ENCODE data around the gene APOO.

The APOO gene

DNA sequence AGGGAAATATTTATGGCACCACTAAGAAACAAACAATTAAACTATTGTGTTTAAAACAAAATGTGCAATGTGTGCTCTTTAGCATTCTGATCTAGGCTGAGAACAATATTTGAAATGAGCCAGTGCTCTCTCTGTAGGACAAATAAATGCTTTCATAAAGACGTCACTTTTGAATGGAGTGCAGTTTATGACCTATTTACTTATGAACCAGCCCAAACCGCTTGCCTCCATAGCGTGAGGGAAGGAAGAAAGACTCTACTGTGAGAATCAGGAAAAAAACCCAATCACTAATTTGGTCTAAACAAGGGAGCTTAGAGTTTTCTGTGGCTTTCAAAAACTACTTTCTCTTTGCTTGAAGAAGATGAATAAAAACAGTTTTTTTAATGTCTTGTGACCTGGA lies 85.3 kb downstream of the APOO start:
- no peaks in the 10 kb centered on the region for H3K9me3 ChIP-seq
- H3K4me3 ChIP-seq: no peak overlapping the region
- H3K4me1 ChIP-seq: no peaks in the 10 kb centered on the region
- no peak overlapping the region for H3K27ac ChIP-seq
- intact Hi-C loops (cut with DNase I; ENCODE audit: low total_unique reads): no loop called here
- no peak for TF ChIP-seq CTCF (IDR thresholded peaks at IDR 0.05)
- H3K36me3 ChIP-seq: no peaks in the 10 kb centered on the region
- H3K27me3 ChIP-seq: no peaks in the 10 kb centered on the region
- DNase-seq: no peak

DNA sequence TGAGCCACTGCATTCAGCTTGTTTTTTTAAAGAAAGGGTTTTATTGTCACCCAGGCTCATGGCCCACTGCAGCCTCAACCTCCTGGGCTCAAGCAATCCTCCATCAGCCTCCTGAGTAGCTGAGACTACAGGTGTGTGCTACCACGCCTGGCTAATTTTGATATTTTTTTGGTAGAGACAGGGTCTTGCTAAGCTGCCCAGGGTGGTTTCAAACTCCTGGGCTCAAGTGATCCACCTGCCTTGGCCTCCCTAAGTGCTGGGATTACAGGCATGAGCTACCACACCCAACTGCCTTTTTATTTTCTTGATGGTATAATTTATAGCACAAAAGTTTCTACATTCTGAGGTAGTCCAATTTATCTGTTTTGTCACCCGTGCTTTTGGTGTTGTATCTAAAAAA lies 85.9 kb downstream of the APOO start:
- intact Hi-C loops (cut with DNase I; ENCODE audit: low total_unique reads): no loop called here
- Histone ChIP-seq H3K27ac (no peak overlapping the region), H3K4me3 (no peak overlapping the region)

DNA sequence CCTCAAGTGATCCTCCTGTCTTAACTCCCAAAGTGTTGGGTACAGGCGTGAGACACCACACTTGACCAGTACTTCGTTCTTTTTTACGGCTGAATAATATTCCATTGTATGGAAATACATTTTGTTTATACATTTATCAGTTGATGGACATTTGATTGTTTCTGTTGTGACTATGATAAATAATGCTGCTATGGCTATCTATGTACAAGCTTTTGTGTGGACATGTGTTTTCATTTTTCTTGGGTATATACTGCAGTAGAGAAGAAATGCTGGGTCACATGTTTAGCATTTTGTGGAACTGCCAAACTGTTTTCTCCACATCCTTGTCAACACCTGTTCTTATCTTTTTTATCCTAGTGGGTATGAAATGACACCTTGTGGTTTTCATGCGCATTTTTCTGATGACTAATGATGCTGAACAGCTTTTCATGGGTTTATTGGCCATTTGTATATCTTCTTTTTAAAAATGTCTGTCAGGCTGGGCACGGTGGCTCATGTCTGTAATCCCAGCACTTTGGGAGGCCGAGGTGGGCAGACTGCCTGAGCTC lies 87.4 kb downstream of the APOO start:
- no peaks in the 10 kb centered on the region for H3K4me1 ChIP-seq
- no peaks in the 10 kb centered on the region for H3K36me3 ChIP-seq
- H3K27me3 ChIP-seq: no peaks in the 10 kb centered on the region
- H3K4me3 ChIP-seq: no peak overlapping the region
- no peaks in the 10 kb centered on the region for H3K9me3 ChIP-seq
- no peak overlapping the region for H3K27ac ChIP-seq
- DNase-seq: no peak
- TF ChIP-seq CTCF (IDR thresholded peaks at IDR 0.05): no peak
- intact Hi-C loops (cut with DNase I; ENCODE audit: low total_unique reads): no loop called here

More for the DNA sequence above, 85.9 kb downstream of the APOO start:
- Histone ChIP-seq H3K36me3 (no peaks in the 10 kb centered on the region), H3K9me3 (no peaks in the 10 kb centered on the region), H3K27me3 (no peaks in the 10 kb centered on the region), H3K4me1 (no peaks in the 10 kb centered on the region)
- no peak for DNase-seq
- TF ChIP-seq CTCF (IDR thresholded peaks at IDR 0.05): no peak

GRCh38 chrX:23819385-23820234 lies 88.1 kb downstream of the APOO start:
- no peaks in the 10 kb centered on the region for H3K27me3 ChIP-seq
- no peaks in the 10 kb centered on the region for H3K4me1 ChIP-seq
- no peaks in the 10 kb centered on the region for H3K36me3 ChIP-seq
- no peak for DNase-seq
- H3K9me3 ChIP-seq: no peaks in the 10 kb centered on the region
- H3K4me3 ChIP-seq: no peak overlapping the region
- H3K27ac ChIP-seq: no peak overlapping the region
- intact Hi-C loops (cut with DNase I; ENCODE audit: low total_unique reads): no loop called here
- TF ChIP-seq CTCF (IDR thresholded peaks at IDR 0.05): no peak

DNA sequence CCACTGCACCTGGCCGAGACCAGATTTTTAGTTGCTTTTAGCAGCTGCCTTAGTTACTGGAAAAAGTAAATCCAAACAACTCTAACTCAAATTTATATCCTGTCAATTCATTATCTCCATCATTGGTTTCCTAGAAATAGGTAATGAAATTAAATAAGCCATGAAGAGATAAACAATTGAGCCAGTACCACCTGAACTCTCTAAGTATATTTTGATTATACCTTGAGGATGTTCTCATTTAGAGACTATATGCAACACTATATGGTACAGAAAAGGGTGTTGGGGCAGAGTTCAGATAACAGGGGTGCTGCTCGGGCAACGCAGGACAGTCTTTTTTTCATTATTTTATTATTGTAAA lies 89.8 kb downstream of the APOO start:
- no peak overlapping the region for H3K4me3 ChIP-seq
- intact Hi-C loops (cut with DNase I; ENCODE audit: low total_unique reads): no loop called here
- DNase-seq: no peak
- no peak overlapping the region for H3K27ac ChIP-seq
- no peaks in the 10 kb centered on the region for H3K36me3 ChIP-seq
- TF ChIP-seq CTCF (IDR thresholded peaks at IDR 0.05): no peak
- no peaks in the 10 kb centered on the region for H3K27me3 ChIP-seq
- H3K4me1 ChIP-seq: no peaks in the 10 kb centered on the region
- H3K9me3 ChIP-seq: no peaks in the 10 kb centered on the region
